Neural progenitor cell (in vitro differentiated cells): ENCODE results near the gene BMP3.

Source experiments
- CTCF ChIP-seq: fragments of 200-600 bp; sonication (generic); IDR thresholded peaks from 2 replicates; pipeline ENCODE4 v1.5.1; 2017; ENCODE audit warnings: antibody characterized with exemption, mild to moderate bottlenecking
- EZH2 ChIP-seq: fragments of 200-600 bp; sonication (generic); IDR thresholded peaks from 2 replicates; pipeline ENCODE4 v1.6.1; 2017; ENCODE audit warnings: antibody characterized with exemption, mild to moderate bottlenecking, moderate library complexity

- TF ChIP-seq CTCF, result no peak
- no peak for TF ChIP-seq EZH2
Measured at GRCh38 chr4:81084634-81085033, 54.1 kb downstream of the BMP3 start.
